Uterus (tissue), 4 donors: ENCODE data around the gene PXDC1. TPM values are rescaled to one million over a fixed set of nuclear protein-coding genes. Genes with fewer than 3 reads are reported as not detected.

ENCODE experiments used
- DNase-seq, 2 donors: peaks; one replicate each; pipeline ENCODE4 v3.0.0-alpha.2; 2019 to 2020
- H3K27ac ChIP-seq, 2 donors: fragments of 200-600 bp; sonication (generic); 1 replicate in 1 of 2; 2 replicates in 1 of 2; pipeline ENCODE4 v1.5.1; 2016 to 2018
- H3K27me3 ChIP-seq, 2 donors: fragments of 200-600 bp; sonication (generic); one replicate each; pipeline ENCODE4 v1.5.1; 2018 to 2019; ENCODE audit warnings: control low read depth in 1 of 2
- H3K36me3 ChIP-seq, 2 donors: fragments of 200-600 bp; sonication (generic); one replicate each; pipeline ENCODE4 v1.5.1; 2019; ENCODE audit warnings: control low read depth in 1 of 2
- H3K4me1 ChIP-seq, 2 donors: fragments of 200-600 bp; sonication (generic); one replicate each; pipeline ENCODE4 v1.5.1; 2018 to 2019; ENCODE audit warnings: control low read depth in 1 of 2
- H3K4me3 ChIP-seq, 2 donors: fragments of 200-600 bp; sonication (generic); 1 replicate in 1 of 2; 2 replicates in 1 of 2; pipeline ENCODE4 v1.5.1; 2018 to 2019; ENCODE audit warnings: mild to moderate bottlenecking in 1 of 2
- H3K9me3 ChIP-seq, 2 donors: fragments of 200-600 bp; sonication (generic); one replicate each; pipeline ENCODE4 v1.5.1; 2019; ENCODE audit warnings: control low read depth in 1 of 2
- POLR2A ChIP-seq, 2 donors: fragments of 450-650 bp; IDR thresholded peaks; one replicate each; pipeline ENCODE4 v1.6.1; 2016; ENCODE audit warnings: antibody characterized with exemption in 2 of 2, mild to moderate bottlenecking in 1 of 2, moderate library complexity in 1 of 2
- intact Hi-C: fragments of 100-400 bp; cut with DNase I; formaldehyde crosslinking; loops from one replicate; pipeline ENCODE4 v1.15.1; 2023; ENCODE audit warnings: low total_unique reads
- total RNA-seq, 4 donors: library from RNA; depleted of rRNA in 3 of 4; stranded (reverse); fragments of >200 nt in 3 of 4; gene quantifications; one replicate each; pipeline versions ENCODE4 v1.1.0 to v1.2.4, GENCODE V29; 2014 to 2023
- TF ChIP-seq, protein P1 (sequence below), 4 experiments: fragments of 200-600 bp in 2 of 4; fragments of 450-650 bp in 2 of 4; sonication (generic) in 2 of 4; IDR thresholded peaks; one replicate each; pipeline ENCODE4 v1.5.1; 2016 to 2019; ENCODE audit warnings: antibody characterized with exemption in 4 of 4, mild to moderate bottlenecking in 2 of 4, moderate library complexity in 1 of 4
- donor health status: DM: yes; HTN: yes; CAD: no.

PXDC1 gene
- total RNA-seq, 4 donors from 2014 or later: 15.6 to 42.4 (median 31.0) TPM

GRCh38 chr6:3797231-3798054, 45.9 kb upstream of the PXDC1 start:
- no peak overlapping the region for H3K4me3 ChIP-seq
- no peak for DNase-seq
- H3K27ac ChIP-seq: peak overlapping the region; percentile 23 to 26
- H3K9me3 ChIP-seq: no peaks in the 10 kb centered on the region
- H3K4me1 ChIP-seq: no peaks in the 10 kb centered on the region
- no peak for TF ChIP-seq POLR2A (IDR thresholded peaks at IDR 0.05)
- TF ChIP-seq, protein P1, sequence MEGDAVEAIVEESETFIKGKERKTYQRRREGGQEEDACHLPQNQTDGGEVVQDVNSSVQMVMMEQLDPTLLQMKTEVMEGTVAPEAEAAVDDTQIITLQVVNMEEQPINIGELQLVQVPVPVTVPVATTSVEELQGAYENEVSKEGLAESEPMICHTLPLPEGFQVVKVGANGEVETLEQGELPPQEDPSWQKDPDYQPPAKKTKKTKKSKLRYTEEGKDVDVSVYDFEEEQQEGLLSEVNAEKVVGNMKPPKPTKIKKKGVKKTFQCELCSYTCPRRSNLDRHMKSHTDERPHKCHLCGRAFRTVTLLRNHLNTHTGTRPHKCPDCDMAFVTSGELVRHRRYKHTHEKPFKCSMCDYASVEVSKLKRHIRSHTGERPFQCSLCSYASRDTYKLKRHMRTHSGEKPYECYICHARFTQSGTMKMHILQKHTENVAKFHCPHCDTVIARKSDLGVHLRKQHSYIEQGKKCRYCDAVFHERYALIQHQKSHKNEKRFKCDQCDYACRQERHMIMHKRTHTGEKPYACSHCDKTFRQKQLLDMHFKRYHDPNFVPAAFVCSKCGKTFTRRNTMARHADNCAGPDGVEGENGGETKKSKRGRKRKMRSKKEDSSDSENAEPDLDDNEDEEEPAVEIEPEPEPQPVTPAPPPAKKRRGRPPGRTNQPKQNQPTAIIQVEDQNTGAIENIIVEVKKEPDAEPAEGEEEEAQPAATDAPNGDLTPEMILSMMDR (IDR thresholded peaks at IDR 0.05): no peak
- H3K36me3 ChIP-seq: no peaks in the 10 kb centered on the region
- H3K27me3 ChIP-seq: no peaks in the 10 kb centered on the region
- intact Hi-C loops: no loop called here

DNA sequence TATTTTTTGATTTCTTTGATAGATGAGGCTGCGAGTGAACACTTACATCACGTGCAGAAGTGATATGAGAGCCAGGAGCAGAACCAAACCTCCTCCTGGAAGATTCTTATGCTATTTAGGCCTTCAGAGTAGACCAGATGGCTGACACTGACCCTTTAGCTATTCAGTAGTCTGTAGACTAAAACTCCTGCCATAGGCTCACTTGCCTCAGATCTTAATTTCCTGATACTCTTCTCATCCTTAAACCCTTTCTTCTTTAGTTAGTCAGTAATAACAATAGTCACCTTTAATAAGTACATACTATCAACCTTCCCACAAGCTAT, 45.2 kb upstream of the PXDC1 start:
- intact Hi-C loops: no loop called here
- Histone ChIP-seq H3K36me3 (no peaks in the 10 kb centered on the region), H3K27me3 (no peaks in the 10 kb centered on the region), H3K4me3 (no peak overlapping the region), H3K9me3 (no peaks in the 10 kb centered on the region), H3K4me1 (no peaks in the 10 kb centered on the region), H3K27ac (no peak overlapping the region)
- DNase-seq: no peak
- no peak for TF ChIP-seq POLR2A (IDR thresholded peaks at IDR 0.05)
- TF ChIP-seq, protein P1 (IDR thresholded peaks at IDR 0.05): no peak

DNA sequence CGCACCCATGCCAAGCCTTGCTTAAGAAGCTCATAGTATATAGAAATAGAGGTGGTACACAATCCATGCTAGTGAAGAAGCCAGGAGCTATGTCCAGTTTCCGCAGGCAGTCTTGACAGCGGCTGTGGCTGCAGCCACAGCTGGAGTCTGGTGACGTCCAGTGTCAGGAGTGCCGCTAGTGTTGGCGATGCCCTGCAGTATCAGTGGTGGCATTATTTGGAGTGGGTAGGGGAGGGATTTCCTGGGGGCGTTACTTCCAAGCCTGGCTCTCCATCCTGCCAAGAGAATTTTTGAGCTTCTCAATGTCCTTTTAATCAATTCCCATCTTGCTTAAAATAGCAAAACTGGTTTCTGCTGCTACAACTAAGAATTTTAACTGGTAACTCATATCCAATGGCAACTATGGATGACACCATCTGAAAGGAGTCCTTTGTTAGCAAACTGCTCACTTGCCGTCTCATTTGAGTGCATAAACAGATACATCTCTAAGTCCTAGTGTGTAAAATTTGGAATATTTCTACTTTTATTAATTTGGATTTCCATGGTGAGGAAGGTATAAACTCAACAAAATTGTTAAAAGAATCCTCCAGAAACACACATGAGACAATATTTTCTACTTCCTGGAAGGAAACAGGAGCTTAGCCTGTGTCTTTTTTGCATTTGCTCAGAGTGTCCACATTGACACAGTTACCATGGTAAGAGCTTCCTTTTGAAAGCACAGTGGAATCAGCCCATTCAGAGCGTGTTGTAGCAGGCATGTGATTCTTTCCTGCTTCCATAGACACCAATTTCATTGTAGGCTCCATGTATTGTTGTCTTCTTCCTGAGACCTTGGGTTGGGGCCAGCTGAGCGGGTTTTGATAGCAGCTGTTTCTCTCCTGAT, 44.6 kb upstream of the PXDC1 start:
- Histone ChIP-seq H3K9me3 (no peaks in the 10 kb centered on the region), H3K36me3 (no peaks in the 10 kb centered on the region), H3K27ac (no peak overlapping the region), H3K4me1 (no peaks in the 10 kb centered on the region), H3K4me3 (no peak overlapping the region), H3K27me3 (no peaks in the 10 kb centered on the region)
- TF ChIP-seq POLR2A (IDR thresholded peaks at IDR 0.05): no peak
- TF ChIP-seq, protein P1 (IDR thresholded peaks at IDR 0.05): no peak
- intact Hi-C loops: no loop called here
- DNase-seq: peak in 1 of 2 donors; percentile 53

- DNase-seq: no peak
- Histone ChIP-seq H3K4me3 (no peak overlapping the region), H3K9me3 (no peaks in the 10 kb centered on the region), H3K27ac (no peak overlapping the region), H3K4me1 (no peaks in the 10 kb centered on the region), H3K27me3 (no peaks in the 10 kb centered on the region), H3K36me3 (no peaks in the 10 kb centered on the region)
- TF ChIP-seq, protein P1 (IDR thresholded peaks at IDR 0.05): no peak
- TF ChIP-seq POLR2A (IDR thresholded peaks at IDR 0.05): no peak
- intact Hi-C loops: no loop called here
Observed at GRCh38 chr6:3794092-3794491, 42.6 kb upstream of the PXDC1 start.

GRCh38 chr6:3793545-3793944, 42.0 kb upstream of the PXDC1 start:
- H3K36me3 ChIP-seq: no peaks in the 10 kb centered on the region
- H3K27me3 ChIP-seq: no peaks in the 10 kb centered on the region
- intact Hi-C loops: no loop called here
- TF ChIP-seq POLR2A (IDR thresholded peaks at IDR 0.05): no peak
- TF ChIP-seq, protein P1 (IDR thresholded peaks at IDR 0.05): no peak
- H3K27ac ChIP-seq: no peak overlapping the region
- H3K4me3 ChIP-seq: no peak overlapping the region
- H3K9me3 ChIP-seq: no peaks in the 10 kb centered on the region
- DNase-seq: no peak
- no peaks in the 10 kb centered on the region for H3K4me1 ChIP-seq
